Gastroesophageal sphincter (tissue), 4 donors: ENCODE results near the gene CTNNA3. TPM values are rescaled to one million over a fixed set of nuclear protein-coding genes. Genes with fewer than 3 reads are reported as not detected.

Source experiments
- ATAC-seq: fragments of 150-250 bp; one replicate; pipeline ENCODE4 v1.9.1; 2016; ENCODE audit warnings: mild to moderate bottlenecking, moderate library complexity
- H3K27ac ChIP-seq, 4 donors: fragments of 200-600 bp; sonication (generic) in 3 of 4; 1 replicate in 3 of 4; 2 replicates in 1 of 4; pipeline ENCODE4 v1.5.1; 2016 to 2019
- H3K27me3 ChIP-seq: fragments of 200-600 bp; sonication (generic); one replicate; pipeline ENCODE4 v1.5.1; 2019
- H3K36me3 ChIP-seq, 2 donors: fragments of 200-600 bp; sonication (generic); one replicate each; pipeline ENCODE4 v1.5.1; 2019; ENCODE audit warnings: control low read depth in 1 of 2
- H3K4me1 ChIP-seq, 3 donors: fragments of 200-600 bp; sonication (generic); 1 replicate in 2 of 3; 2 replicates in 1 of 3; pipeline ENCODE4 v1.5.1; 2016 to 2019; ENCODE audit warnings: control low read depth in 2 of 3
- H3K4me3 ChIP-seq, 2 donors: fragments of 200-600 bp; sonication (generic); one replicate each; pipeline ENCODE4 v1.5.1; 2019; ENCODE audit warnings: mild to moderate bottlenecking in 1 of 2, moderate library complexity in 1 of 2
- H3K9me3 ChIP-seq, 3 donors: fragments of 200-600 bp; sonication (generic); one replicate each; pipeline ENCODE4 v1.5.1; 2017 to 2019; ENCODE audit warnings: control low read depth in 2 of 3
- CTCF ChIP-seq, 4 experiments: fragments of 200-600 bp in 2 of 4; fragments of 450-650 bp in 2 of 4; sonication (generic) in 1 of 4; IDR thresholded peaks; one replicate each; pipeline ENCODE4 v1.5.1; 2017 to 2019; ENCODE audit warnings: antibody characterized with exemption in 4 of 4, mild to moderate bottlenecking in 2 of 4, moderate library complexity in 2 of 4
- EP300 ChIP-seq: sonication (generic); formaldehyde crosslinking; IDR thresholded peaks from one replicate; pipeline ENCODE4 v1.6.1; 2017; ENCODE audit warnings: antibody characterized with exemption, mild to moderate bottlenecking
- POLR2A ChIP-seq, 2 donors: fragments of 450-650 bp; IDR thresholded peaks; one replicate each; pipeline ENCODE4 v1.6.1; 2017; ENCODE audit warnings: antibody characterized with exemption in 2 of 2, mild to moderate bottlenecking in 2 of 2, moderate library complexity in 1 of 2
- POLR2AphosphoS5 ChIP-seq: sonication (generic); formaldehyde crosslinking; IDR thresholded peaks from one replicate; pipeline ENCODE4 v1.6.1; 2017; ENCODE audit warnings: antibody characterized with exemption
- WGBS, 2 donors: methylation state at CpG; one replicate each; pipeline ENCODE4 v1.1.5; 2018; ENCODE audit warnings: low coverage in 1 of 2; 5-methylcytosine and 5-hydroxymethylcytosine counted together
- total RNA-seq, 4 donors: library from RNA; depleted of rRNA; stranded (reverse); fragments of >200 nt; gene quantifications; one replicate each; pipeline ENCODE4 v1.1.0, GENCODE V29; 2016

The CTNNA3 gene
- total RNA-seq, 4 donors from 2014 or later: 5.1 to 22.0 (median 13.8) TPM

GRCh38 chr10:66671562-66671961, 1024.4 kb downstream of the CTNNA3 start:
- Histone ChIP-seq H3K27me3 (no peaks in the 10 kb centered on the region), H3K4me3 (no peak overlapping the region), H3K36me3 (no peaks in the 10 kb centered on the region), H3K4me1 (no peaks in the 10 kb centered on the region), H3K27ac (no peak overlapping the region), H3K9me3 (no peaks in the 10 kb centered on the region)
- no peak for TF ChIP-seq POLR2A (IDR thresholded peaks at IDR 0.05)
- no peak for ATAC-seq
- WGBS, 2 donors: 21 to 50% methylated on average over 1 of the region's 1 CpG

- Histone ChIP-seq H3K4me3 (no peak overlapping the region), H3K9me3 (no peaks in the 10 kb centered on the region), H3K27ac (no peak overlapping the region), H3K36me3 (no peaks in the 10 kb centered on the region), H3K4me1 (no peaks in the 10 kb centered on the region), H3K27me3 (no peaks in the 10 kb centered on the region)
- 57 to 93% methylated on average over 1 of the region's 1 CpG for WGBS, 2 donors
- TF ChIP-seq POLR2AphosphoS5 (no peak), CTCF (IDR thresholded peaks at IDR 0.05) (no peak), POLR2A (IDR thresholded peaks at IDR 0.05) (no peak), EP300 (no peak)
- ATAC-seq: no peak
These were observed 1024.9 kb downstream of the CTNNA3 start for GRCh38 chr10:66671064-66671463.

GRCh38 chr10:66656499-66656898, 1039.5 kb downstream of the CTNNA3 start:
- TF ChIP-seq POLR2A (IDR thresholded peaks at IDR 0.05): no peak
- no peak for TF ChIP-seq CTCF (IDR thresholded peaks at IDR 0.05)
- no peak for TF ChIP-seq POLR2AphosphoS5
- TF ChIP-seq EP300: no peak
- Histone ChIP-seq H3K4me3 (no peak overlapping the region), H3K27me3 (no peaks in the 10 kb centered on the region), H3K4me1 (no peaks in the 10 kb centered on the region), H3K9me3 (peaks cover 0 to 21% (median 0%) of the 10 kb centered on the region in 3 donors), H3K36me3 (no peaks in the 10 kb centered on the region), H3K27ac (no peak overlapping the region)
- ATAC-seq: no peak

GRCh38 chr10:66654861-66655260, 1041.1 kb downstream of the CTNNA3 start:
- Histone ChIP-seq H3K27ac (no peak overlapping the region), H3K4me1 (no peaks in the 10 kb centered on the region), H3K27me3 (no peaks in the 10 kb centered on the region), H3K9me3 (peaks cover 0 to 27% (median 0%) of the 10 kb centered on the region in 3 donors), H3K36me3 (no peaks in the 10 kb centered on the region), H3K4me3 (no peak overlapping the region)
- WGBS, 2 donors: 30 to 35% methylated on average over 1 of the region's 1 CpG
- no peak for TF ChIP-seq CTCF (IDR thresholded peaks at IDR 0.05)
- TF ChIP-seq EP300: no peak
- TF ChIP-seq POLR2A (IDR thresholded peaks at IDR 0.05): no peak
- TF ChIP-seq POLR2AphosphoS5: no peak
- no peak for ATAC-seq

- H3K27me3 ChIP-seq: no peaks in the 10 kb centered on the region
- no peak for ATAC-seq
- peaks cover 0 to 27% (median 0%) of the 10 kb centered on the region in 3 donors for H3K9me3 ChIP-seq
- H3K4me1 ChIP-seq: no peaks in the 10 kb centered on the region
- no peak overlapping the region for H3K27ac ChIP-seq
- WGBS, 2 donors: no CpG with 5 or more reads among the region's 30 CpGs
- TF ChIP-seq POLR2AphosphoS5 (no peak), CTCF (IDR thresholded peaks at IDR 0.05) (no peak), EP300 (no peak), POLR2A (IDR thresholded peaks at IDR 0.05) (no peak)
- no peaks in the 10 kb centered on the region for H3K36me3 ChIP-seq
- no peak overlapping the region for H3K4me3 ChIP-seq
These were observed 1044.5 kb downstream of the CTNNA3 start for GRCh38 chr10:66651308-66652082.
